Peyer's patch (tissue), 4 donors: ENCODE results near the gene TNN.

Experiments
- CTCF ChIP-seq, 6 experiments: fragments of 450-650 bp in 4 of 6; fragments of 200-600 bp in 2 of 6; sonication (generic) in 1 of 6; IDR thresholded peaks; one replicate each; pipeline ENCODE4 v1.5.1; 2017 to 2019; ENCODE audit warnings: antibody characterized with exemption in 6 of 6, mild to moderate bottlenecking in 3 of 6, moderate library complexity in 1 of 6
- POLR2A ChIP-seq, 2 donors: fragments of 450-650 bp; IDR thresholded peaks; one replicate each; pipeline ENCODE4 v1.5.1; 2017; ENCODE audit warnings: antibody characterized with exemption in 2 of 2, mild to moderate bottlenecking in 2 of 2, moderate library complexity in 2 of 2

- TF ChIP-seq CTCF (IDR thresholded peaks at IDR 0.05) (no peak), POLR2A (IDR thresholded peaks at IDR 0.05) (no peak)
Observed at GRCh38 chr1:175150596-175151319, 83.1 kb downstream of the TNN start.
